WTC11 (cell line): ENCODE results near the gene SERPINB6.

Experiments used
- ATF1 ChIP-seq: sonication (generic); formaldehyde crosslinking; IDR thresholded peaks from 2 replicates; pipeline ENCODE4 v1.8.1; 2023; ENCODE audit warnings: mild to moderate bottlenecking, moderate library complexity, missing genetic modification reagents
- E2F4 ChIP-seq: sonication (generic); formaldehyde crosslinking; IDR thresholded peaks from 2 replicates; pipeline ENCODE4 v1.8.1; 2022; ENCODE audit warnings: low read depth, mild to moderate bottlenecking, moderate library complexity, missing genetic modification reagents, borderline replicate concordance
- GTF2I ChIP-seq: fragments of 250-450 bp; sonication (Bioruptor Pico); conservative IDR thresholded peaks from 2 replicates; pipeline ENCODE4 v1.4.0; 2021; ENCODE audit warnings: mild to moderate bottlenecking
- IRF1 ChIP-seq: sonication (generic); formaldehyde crosslinking; IDR thresholded peaks from 2 replicates; pipeline ENCODE4 v1.8.0; 2023; ENCODE audit warnings: missing genetic modification reagents
- NFYB ChIP-seq: sonication (generic); formaldehyde crosslinking; conservative IDR thresholded peaks from 2 replicates; pipeline ENCODE4 v1.8.0; 2022; ENCODE audit warnings: low read depth, missing genetic modification reagents
- NR2C2 ChIP-seq: sonication (generic); formaldehyde crosslinking; IDR thresholded peaks from 2 replicates; pipeline ENCODE4 v1.8.0; 2022; ENCODE audit warnings: mild to moderate bottlenecking, missing genetic modification reagents
- TCF7 ChIP-seq: sonication (generic); formaldehyde crosslinking; IDR thresholded peaks from 2 replicates; pipeline ENCODE4 v1.8.0; 2022; ENCODE audit warnings: mild to moderate bottlenecking, low read depth, missing genetic modification reagents, moderate library complexity
- TF ChIP-seq, protein P1 (sequence below): fragments of 200-600 bp; IDR thresholded peaks from 2 replicates; pipeline ENCODE4 v1.8.0; 2022; ENCODE audit warnings: antibody characterized with exemption
- TF ChIP-seq, protein P2 (sequence below): sonication (generic); formaldehyde crosslinking; conservative IDR thresholded peaks from 2 replicates; pipeline ENCODE4 v1.8.1; 2023; ENCODE audit warnings: mild to moderate bottlenecking, low read depth, missing genetic modification reagents, moderate library complexity

DNA sequence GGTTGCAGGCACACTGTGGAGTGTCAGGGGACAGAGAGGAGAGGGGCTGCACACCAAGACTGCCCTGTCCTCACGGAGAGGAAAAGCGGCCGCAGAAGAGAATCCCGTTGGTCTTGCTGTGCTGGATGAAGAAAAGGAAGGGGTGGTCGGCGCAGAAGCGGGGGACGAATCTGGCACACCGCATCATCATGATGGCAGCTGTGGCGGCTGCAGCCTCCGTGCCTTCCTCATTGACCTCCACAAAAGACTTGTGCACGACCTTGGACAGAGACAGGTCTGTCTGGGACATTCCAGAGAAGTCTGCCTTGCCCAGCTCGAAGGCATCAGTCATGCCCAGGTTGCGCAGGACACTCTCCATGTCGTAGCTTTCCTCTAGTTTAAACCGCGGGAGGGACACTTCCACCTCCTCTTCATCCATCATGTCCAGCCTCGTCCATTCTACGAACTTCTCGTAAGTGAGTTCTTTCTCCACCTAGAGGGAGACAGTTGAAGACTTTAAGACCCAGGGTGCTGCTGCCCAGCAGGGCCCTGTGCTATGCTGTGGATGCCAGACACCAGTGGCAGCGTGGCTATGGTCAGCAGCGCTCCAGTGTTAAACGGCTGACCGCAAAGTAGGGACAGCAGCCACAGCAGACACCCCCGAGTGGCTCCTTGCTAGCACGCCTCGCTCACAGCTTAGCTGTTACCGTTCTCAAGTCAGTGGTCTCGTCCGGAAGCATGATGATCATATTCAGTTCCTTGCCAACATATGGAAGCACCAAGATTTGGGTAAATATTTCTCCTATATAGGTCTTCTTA, 22.9 kb downstream of the SERPINB6 start:
- TF ChIP-seq, protein P1, sequence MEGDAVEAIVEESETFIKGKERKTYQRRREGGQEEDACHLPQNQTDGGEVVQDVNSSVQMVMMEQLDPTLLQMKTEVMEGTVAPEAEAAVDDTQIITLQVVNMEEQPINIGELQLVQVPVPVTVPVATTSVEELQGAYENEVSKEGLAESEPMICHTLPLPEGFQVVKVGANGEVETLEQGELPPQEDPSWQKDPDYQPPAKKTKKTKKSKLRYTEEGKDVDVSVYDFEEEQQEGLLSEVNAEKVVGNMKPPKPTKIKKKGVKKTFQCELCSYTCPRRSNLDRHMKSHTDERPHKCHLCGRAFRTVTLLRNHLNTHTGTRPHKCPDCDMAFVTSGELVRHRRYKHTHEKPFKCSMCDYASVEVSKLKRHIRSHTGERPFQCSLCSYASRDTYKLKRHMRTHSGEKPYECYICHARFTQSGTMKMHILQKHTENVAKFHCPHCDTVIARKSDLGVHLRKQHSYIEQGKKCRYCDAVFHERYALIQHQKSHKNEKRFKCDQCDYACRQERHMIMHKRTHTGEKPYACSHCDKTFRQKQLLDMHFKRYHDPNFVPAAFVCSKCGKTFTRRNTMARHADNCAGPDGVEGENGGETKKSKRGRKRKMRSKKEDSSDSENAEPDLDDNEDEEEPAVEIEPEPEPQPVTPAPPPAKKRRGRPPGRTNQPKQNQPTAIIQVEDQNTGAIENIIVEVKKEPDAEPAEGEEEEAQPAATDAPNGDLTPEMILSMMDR: no peak
- TF ChIP-seq NR2C2 (CRISPR knock-in tag) (no peak), GTF2I (CRISPR knock-in tag) (no peak), ATF1 (CRISPR knock-in tag) (no peak), NFYB (CRISPR knock-in tag) (no peak), IRF1 (CRISPR knock-in tag) (no peak), TCF7 (CRISPR knock-in tag) (no peak), E2F4 (CRISPR knock-in tag) (no peak)
- TF ChIP-seq, protein P2, sequence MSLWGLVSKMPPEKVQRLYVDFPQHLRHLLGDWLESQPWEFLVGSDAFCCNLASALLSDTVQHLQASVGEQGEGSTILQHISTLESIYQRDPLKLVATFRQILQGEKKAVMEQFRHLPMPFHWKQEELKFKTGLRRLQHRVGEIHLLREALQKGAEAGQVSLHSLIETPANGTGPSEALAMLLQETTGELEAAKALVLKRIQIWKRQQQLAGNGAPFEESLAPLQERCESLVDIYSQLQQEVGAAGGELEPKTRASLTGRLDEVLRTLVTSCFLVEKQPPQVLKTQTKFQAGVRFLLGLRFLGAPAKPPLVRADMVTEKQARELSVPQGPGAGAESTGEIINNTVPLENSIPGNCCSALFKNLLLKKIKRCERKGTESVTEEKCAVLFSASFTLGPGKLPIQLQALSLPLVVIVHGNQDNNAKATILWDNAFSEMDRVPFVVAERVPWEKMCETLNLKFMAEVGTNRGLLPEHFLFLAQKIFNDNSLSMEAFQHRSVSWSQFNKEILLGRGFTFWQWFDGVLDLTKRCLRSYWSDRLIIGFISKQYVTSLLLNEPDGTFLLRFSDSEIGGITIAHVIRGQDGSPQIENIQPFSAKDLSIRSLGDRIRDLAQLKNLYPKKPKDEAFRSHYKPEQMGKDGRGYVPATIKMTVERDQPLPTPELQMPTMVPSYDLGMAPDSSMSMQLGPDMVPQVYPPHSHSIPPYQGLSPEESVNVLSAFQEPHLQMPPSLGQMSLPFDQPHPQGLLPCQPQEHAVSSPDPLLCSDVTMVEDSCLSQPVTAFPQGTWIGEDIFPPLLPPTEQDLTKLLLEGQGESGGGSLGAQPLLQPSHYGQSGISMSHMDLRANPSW (CRISPR knock-in tag): no peak
